OCI-LY3 (cell line): ENCODE data around the gene PTHLH.
A peak's percentile ranks its signal among the peaks of the same experiment; 100 is the strongest.

Experiments used
- H2AFZ ChIP-seq: fragments of 200-600, 300-600 bp; shearing (Covaris generic); 2 replicates; pipeline ENCODE4 v1.6.0; 2014; ENCODE audit warnings: antibody characterized with exemption, low read depth, low read length
- H3K27ac ChIP-seq: fragments of 200-600, 300-600 bp; sonication (generic); 2 replicates; pipeline ENCODE4 v1.5.1; 2014; ENCODE audit warnings: mild to moderate bottlenecking, low read length, moderate library complexity, mixed read lengths
- H3K27me3 ChIP-seq: fragments of 200-600, 300-600 bp; sonication (generic); 2 replicates; pipeline ENCODE4 v1.6.1; 2014; ENCODE audit warnings: low read depth, low read length, mixed read lengths
- H3K36me3 ChIP-seq: fragments of 200-600, 300-600 bp; sonication (generic); replicated peaks from 2 replicates; pipeline ENCODE3; 2014; ENCODE audit warnings: low read depth, low read length, mixed read lengths
- H3K4me1 ChIP-seq: fragments of 300-600, 200-600 bp; sonication (generic); 2 replicates; pipeline ENCODE4 v1.6.1; 2014; ENCODE audit warnings: low read length, mixed read lengths
- H3K4me2 ChIP-seq: fragments of 200-600, 300-600 bp; sonication (generic); 2 replicates; pipeline ENCODE4 v1.6.1; 2014; ENCODE audit warnings: low read length, mixed read lengths
- H3K4me3 ChIP-seq: fragments of 300-600, 200-600 bp; sonication (generic); 2 replicates; pipeline ENCODE4 v1.5.1; 2014; ENCODE audit warnings: antibody characterized with exemption, mild to moderate bottlenecking, low read length, moderate library complexity
- H3K79me2 ChIP-seq: fragments of 300-600, 200-600 bp; shearing (Covaris generic); 2 replicates; pipeline ENCODE4 v1.6.1; 2014; ENCODE audit warnings: mild to moderate bottlenecking, low read length, mixed read lengths
- H3K9ac ChIP-seq: fragments of 300-600, 200-600 bp; shearing (Covaris generic); 2 replicates; pipeline ENCODE4 v1.6.0; 2014; ENCODE audit warnings: mild to moderate bottlenecking, low read length, moderate library complexity
- H3K9me3 ChIP-seq: fragments of 200-600, 300-600 bp; shearing (Covaris generic); 2 replicates; pipeline ENCODE4 v1.6.1; 2014; ENCODE audit warnings: low read length, mixed read lengths; ENCODE audit not compliant: insufficient read depth
- H4K20me1 ChIP-seq: fragments of 200-600, 300-600 bp; sonication (generic); 2 replicates; pipeline ENCODE4 v1.6.1; 2016; ENCODE audit warnings: low read length, mixed read lengths; ENCODE audit not compliant: insufficient read depth
- CTCF ChIP-seq: fragments of 200-600, 300-600 bp; sonication (generic); IDR thresholded peaks from 2 replicates; pipeline ENCODE4 v1.5.1; 2014; ENCODE audit warnings: antibody characterized with exemption, low read length, low read depth
- EZH2phosphoT487 ChIP-seq: fragments of 200-600 bp; shearing (Covaris generic); IDR thresholded peaks from 2 replicates; pipeline ENCODE4 v1.6.1; 2018; ENCODE audit warnings: antibody characterized with exemption, mixed run types, low read depth

The PTHLH gene

GRCh38 chr12:27927347-27927746 is 45.2 kb downstream of the PTHLH start:
- Histone ChIP-seq H3K79me2 (no peaks in the 10 kb centered on the region), H3K9me3 (no peaks in the 10 kb centered on the region), H3K27ac (no peak overlapping the region), H3K4me2 (no peak overlapping the region), H3K4me1 (no peaks in the 10 kb centered on the region), H2AFZ (no peak overlapping the region), H3K36me3 (no peaks in the 10 kb centered on the region), H4K20me1 (no peaks in the 10 kb centered on the region), H3K27me3 (no peaks in the 10 kb centered on the region), H3K9ac (no peak overlapping the region), H3K4me3 (no peak overlapping the region)
- TF ChIP-seq CTCF (no peak), EZH2phosphoT487 (no peak)

DNA sequence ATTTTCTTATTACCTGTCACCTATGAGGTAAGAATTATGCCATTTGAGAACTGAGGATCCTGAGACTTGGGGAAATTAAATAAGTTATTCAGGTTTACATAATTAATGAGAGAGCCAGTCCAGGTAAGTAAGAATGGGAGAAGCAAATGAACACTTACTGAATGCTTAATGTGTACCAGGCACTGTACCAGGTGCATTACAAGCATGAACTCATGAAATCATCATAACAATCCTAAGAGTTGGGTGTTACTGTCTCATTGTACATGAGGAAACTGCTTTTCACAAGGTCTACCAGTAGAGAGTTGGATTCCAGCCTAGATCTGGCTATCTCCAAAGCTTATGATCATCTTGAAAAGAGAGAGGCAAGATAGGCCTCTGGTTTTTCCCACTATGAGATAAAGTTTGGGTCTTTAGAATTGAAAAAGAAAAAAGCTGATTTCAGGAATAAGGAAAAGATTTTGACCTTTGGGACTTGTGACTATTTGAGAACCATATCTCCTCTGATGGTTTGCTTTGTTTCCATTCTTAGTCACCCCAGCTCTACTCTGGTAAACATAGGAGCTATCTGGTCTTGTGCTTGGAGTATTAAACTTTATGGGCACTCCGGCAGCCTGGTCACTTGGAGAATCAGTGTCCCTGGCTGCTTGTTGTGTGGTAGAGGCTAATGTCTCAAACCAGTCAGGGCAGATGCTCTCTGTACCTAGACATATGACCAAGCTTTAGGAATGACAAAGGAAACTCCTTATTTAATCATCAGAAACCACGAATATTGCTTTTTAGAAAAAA is 48.0 kb downstream of the PTHLH start:
- no peaks in the 10 kb centered on the region for H3K27me3 ChIP-seq
- H3K4me2 ChIP-seq = no peak overlapping the region
- no peak overlapping the region for H3K4me3 ChIP-seq
- peaks cover 10% of the 10 kb centered on the region for H3K4me1 ChIP-seq
- H3K9me3 ChIP-seq = no peaks in the 10 kb centered on the region
- no peaks in the 10 kb centered on the region for H3K79me2 ChIP-seq
- no peaks in the 10 kb centered on the region for H3K36me3 ChIP-seq
- H3K27ac ChIP-seq = no peak overlapping the region
- no peak for TF ChIP-seq EZH2phosphoT487
- H4K20me1 ChIP-seq = no peaks in the 10 kb centered on the region
- no peak overlapping the region for H2AFZ ChIP-seq
- no peak overlapping the region for H3K9ac ChIP-seq

DNA sequence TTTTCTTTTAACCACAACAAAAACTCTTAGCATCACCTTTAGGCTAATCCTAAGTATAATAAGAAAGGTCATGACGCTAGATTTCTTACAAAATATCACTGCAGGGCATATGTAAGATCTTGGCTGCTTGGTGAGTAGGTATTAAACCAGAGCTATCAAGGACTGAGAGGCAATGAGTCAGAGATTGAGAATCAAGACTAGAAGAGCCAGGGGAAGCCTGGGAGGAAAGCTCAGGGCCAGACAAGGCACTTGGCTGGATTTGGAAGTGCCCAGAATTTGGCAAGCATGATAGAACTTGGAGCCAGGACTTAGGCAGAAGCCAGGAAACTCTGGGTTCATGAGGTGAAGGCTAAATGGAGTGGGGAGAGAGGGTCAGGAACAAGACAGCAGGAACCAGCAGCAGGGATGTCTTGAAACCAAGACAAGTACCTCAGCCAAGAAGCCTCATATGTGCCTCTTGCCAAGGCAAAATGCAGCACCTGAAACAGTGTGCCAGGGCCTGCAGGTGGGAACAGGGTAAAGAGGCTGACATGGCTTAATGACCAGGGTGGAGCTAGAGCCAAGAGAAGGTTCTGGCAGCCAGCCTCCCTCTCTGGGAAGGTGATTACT is 49.9 kb downstream of the PTHLH start:
- no peaks in the 10 kb centered on the region for H3K36me3 ChIP-seq
- no peak overlapping the region for H3K4me2 ChIP-seq
- H3K4me3 ChIP-seq = no peak overlapping the region
- no peak overlapping the region for H3K27ac ChIP-seq
- peaks cover 21% of the 10 kb centered on the region for H3K4me1 ChIP-seq
- H3K79me2 ChIP-seq = no peaks in the 10 kb centered on the region
- no peaks in the 10 kb centered on the region for H3K9me3 ChIP-seq
- no peak overlapping the region for H3K9ac ChIP-seq
- no peaks in the 10 kb centered on the region for H4K20me1 ChIP-seq
- TF ChIP-seq EZH2phosphoT487 (no peak), CTCF (no peak)
- no peaks in the 10 kb centered on the region for H3K27me3 ChIP-seq
- H2AFZ ChIP-seq = no peak overlapping the region

DNA sequence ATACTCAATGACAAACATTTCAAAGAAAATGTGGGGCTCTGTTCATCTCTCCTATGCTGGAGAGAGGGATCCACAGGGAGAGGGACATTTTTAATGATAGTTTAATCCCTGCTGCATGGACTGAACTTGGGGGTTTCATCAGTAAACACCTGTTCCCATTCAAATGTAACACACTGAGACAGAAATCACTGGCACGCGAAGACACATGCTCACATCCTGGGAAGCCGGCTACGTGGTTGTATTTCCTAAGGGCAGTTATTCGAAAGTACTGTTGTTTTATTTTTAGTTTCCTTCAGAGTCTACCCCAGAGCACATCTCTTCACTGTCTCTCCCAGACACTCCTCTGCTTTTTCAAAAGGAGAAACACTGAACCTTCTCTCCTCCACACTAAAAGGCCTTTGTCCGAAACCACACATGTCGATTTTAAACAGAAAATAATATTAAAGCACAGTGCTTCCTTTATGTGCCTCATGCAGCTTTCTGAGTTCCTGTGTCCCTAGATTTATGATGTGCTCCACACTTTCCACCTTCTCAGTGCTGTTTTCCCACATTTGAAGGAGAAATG is 52.8 kb downstream of the PTHLH start:
- Histone ChIP-seq H3K9ac (no peak overlapping the region), H3K4me1 (peaks cover 29% of the 10 kb centered on the region), H2AFZ (peak overlapping the region; percentile 17; the same call in 1 of the 2 replicates), H3K36me3 (no peaks in the 10 kb centered on the region), H3K9me3 (no peaks in the 10 kb centered on the region), H3K27me3 (no peaks in the 10 kb centered on the region), H3K27ac (no peak overlapping the region), H3K79me2 (no peaks in the 10 kb centered on the region), H3K4me3 (no peak overlapping the region), H3K4me2 (peak overlapping the region; percentile 20; the same call in 1 of the 2 replicates), H4K20me1 (no peaks in the 10 kb centered on the region)
- TF ChIP-seq CTCF (no peak), EZH2phosphoT487 (no peak)
